CMK (cell line): Measurements from ENCODE around the gene COP1.
"Not testable (repeated sequence)": the region's sequence is repeated elsewhere in the genome, so short reads cannot be mapped to it uniquely, and the experiment has no call there.

Experiments
- DNase-seq: peaks from one replicate; pipeline ENCODE4 v3.0.0-alpha.2; 2010; ENCODE audit warnings: low read depth

Gene COP1

GRCh38 chr1:176206961-176207902, at the start of gene COP1:
Gene COP1, minus strand, starts transcription at chr1:176207286. Its CDS starts 308 bp downstream, at chr1:176206978.
- DNase-seq: peak; percentile 98

GRCh38 chr1:176252191-176252590, 45.1 kb upstream of the COP1 start:
- no peak for DNase-seq

- no peak for DNase-seq
Observed at GRCh38 chr1:176244851-176245250, 37.8 kb upstream of the COP1 start.

GRCh38 chr1:176243746-176244145, 36.7 kb upstream of the COP1 start:
- DNase-seq: no peak

GRCh38 chr1:176241385-176242015, 34.4 kb upstream of the COP1 start:
- DNase-seq: no peak

- not testable (repeated sequence) for DNase-seq
Observed at GRCh38 chr1:176233657-176234056, 26.6 kb upstream of the COP1 start.

- DNase-seq: no peak
Observed at GRCh38 chr1:176227579-176227978, 20.5 kb upstream of the COP1 start.

- no peak for DNase-seq
Observed at GRCh38 chr1:176225911-176226310, 18.8 kb upstream of the COP1 start.

GRCh38 chr1:176225479-176225875, 18.4 kb upstream of the COP1 start:
- no peak for DNase-seq

- no peak for DNase-seq
Observed at GRCh38 chr1:176222196-176222595, 15.1 kb upstream of the COP1 start.

GRCh38 chr1:176220100-176220689, 13.1 kb upstream of the COP1 start:
- no peak for DNase-seq

- no peak for DNase-seq
Observed at GRCh38 chr1:176217461-176218099, 10.5 kb upstream of the COP1 start.

- no peak for DNase-seq
Observed at GRCh38 chr1:176216031-176216430, 8.9 kb upstream of the COP1 start.

- no peak for DNase-seq
Observed at GRCh38 chr1:176211396-176212165, 4.5 kb upstream of the COP1 start.

GRCh38 chr1:176208034-176208433, 948 bp upstream of the COP1 start:
- no peak for DNase-seq

- DNase-seq: peak; percentile 33
Observed at GRCh38 chr1:176206006-176206960, 803 bp downstream of the COP1 start.

GRCh38 chr1:176205332-176205914, 1.7 kb downstream of the COP1 start:
- no peak for DNase-seq

- DNase-seq: not testable (repeated sequence)
Observed at GRCh38 chr1:176204655-176205054, 2.4 kb downstream of the COP1 start.

GRCh38 chr1:176203735-176204134, 3.4 kb downstream of the COP1 start:
- DNase-seq: no peak

- DNase-seq: no peak
Observed at GRCh38 chr1:176201568-176201967, 5.5 kb downstream of the COP1 start.
